C4-2B (cell line): Measurements from ENCODE around the gene SOX8.

Experiments used
- H3K27ac ChIP-seq: fragments of 450-650 bp; 2 replicates; pipeline ENCODE4 v1.5.1; 2017
- CTCF ChIP-seq: fragments of 450-650 bp; conservative IDR thresholded peaks from 2 replicates; pipeline ENCODE4 v1.5.1; 2017; ENCODE audit warnings: mild to moderate bottlenecking
- ZFX ChIP-seq: fragments of 450-650 bp; IDR thresholded peaks from 2 replicates; pipeline ENCODE4 v1.6.1; 2017

The SOX8 gene

GRCh38 chr16:1028524-1029258 is 47.1 kb downstream of the SOX8 start:
- no peak overlapping the region for H3K27ac ChIP-seq
- no peak for TF ChIP-seq ZFX
- TF ChIP-seq CTCF: no peak

GRCh38 chr16:1029259-1029545 is 47.6 kb downstream of the SOX8 start:
- TF ChIP-seq CTCF (no peak), ZFX (no peak)
- H3K27ac ChIP-seq: no peak overlapping the region

GRCh38 chr16:1030473-1030901 is 48.9 kb downstream of the SOX8 start:
- H3K27ac ChIP-seq: no peak overlapping the region
- TF ChIP-seq ZFX: no peak
- TF ChIP-seq CTCF: no peak

GRCh38 chr16:1031666-1032065 is 50.1 kb downstream of the SOX8 start:
- H3K27ac ChIP-seq: no peak overlapping the region
- TF ChIP-seq CTCF: no peak
- no peak for TF ChIP-seq ZFX

- no peak for TF ChIP-seq CTCF
- no peak overlapping the region for H3K27ac ChIP-seq
These were observed 51.0 kb downstream of the SOX8 start for GRCh38 chr16:1032607-1033006.

- H3K27ac ChIP-seq: no peak overlapping the region
- TF ChIP-seq CTCF: no peak
- no peak for TF ChIP-seq ZFX
These were observed 51.6 kb downstream of the SOX8 start for GRCh38 chr16:1033128-1033679.

- H3K27ac ChIP-seq: no peak overlapping the region
- TF ChIP-seq ZFX: no peak
- no peak for TF ChIP-seq CTCF
These were observed 52.9 kb downstream of the SOX8 start for GRCh38 chr16:1034230-1035065.
